GM12878 (cell line): ENCODE measurements around the gene ZCCHC2. TPM values are rescaled to one million over a fixed set of nuclear protein-coding genes. Genes with fewer than 3 reads are reported as not detected.

ENCODE experiments used
- ETV6 ChIP-seq, 2 experiments: fragments of 450-650 bp in 1 of 2; IDR thresholded peaks in 1 of 2; conservative IDR thresholded peaks in 1 of 2; 2 replicates each; pipeline ENCODE4 v1.6.1; 2014; ENCODE audit warnings: antibody characterized with exemption in 1 of 2, borderline replicate concordance in 1 of 2, low read depth in 1 of 2, mild to moderate bottlenecking in 1 of 2, moderate library complexity in 1 of 2
- MYC ChIP-seq: IDR thresholded peaks from 2 replicates; pipeline ENCODE4 v1.6.1; 2011; ENCODE audit warnings: mild to moderate bottlenecking, low read length, moderate library complexity, inconsistent platforms; ENCODE audit not compliant: insufficient read depth, insufficient replicate concordance, insufficient read length, severe bottlenecking
- NBN ChIP-seq: fragments of 450-650 bp; IDR thresholded peaks from 2 replicates; pipeline ENCODE4 v1.6.1; 2016
- NFXL1 ChIP-seq: fragments of 450-650 bp; IDR thresholded peaks from 2 replicates; pipeline ENCODE4 v1.6.1; 2017; ENCODE audit warnings: antibody characterized with exemption, mild to moderate bottlenecking, borderline replicate concordance
- ZNF622 ChIP-seq: fragments of 450-650 bp; IDR thresholded peaks from 2 replicates; pipeline ENCODE4 v1.6.1; 2017; ENCODE audit warnings: mild to moderate bottlenecking, inconsistent platforms
- polyA plus RNA-seq, 11 experiments: library from polyadenylated mRNA; depleted of rRNA in 4 of 11; unstranded in 6 of 11; stranded (reverse) in 5 of 11; fragments of >200 nt; fragmentation: Nextera tagmentation in 4 of 11; fragmentation: Illumina TruSeq in 1 of 11; extraction: Ambion mirVana in 4 of 11; extraction: Trizol in 1 of 11; gene quantifications; 1 replicate in 1 of 11; 2 replicates in 10 of 11; pipeline versions ENCODE4 v1.2.1 to v1.2.3, GENCODE V29; 2011 to 2016; ENCODE audit warnings: inconsistent platforms in 2 of 11, missing spikeins in 2 of 11, low read depth in 1 of 11
- total RNA-seq, 4 experiments: library from RNA; depleted of rRNA in 3 of 4; stranded (reverse); fragments of >200 nt in 3 of 4; fragmentation: Illumina TruSeq in 1 of 4; extraction: Trizol in 1 of 4; gene quantifications; 2 replicates each; pipeline versions ENCODE4 v1.2.1 to v1.2.3, GENCODE V29; 2013 to 2021
- TF ChIP-seq, protein P1 (sequence below): fragments of 450-650 bp; IDR thresholded peaks from 2 replicates; pipeline ENCODE4 v1.6.1; 2016; ENCODE audit warnings: mild to moderate bottlenecking, moderate library complexity, borderline replicate concordance
- TF ChIP-seq, protein P2 (sequence below): IDR thresholded peaks from 2 replicates; pipeline ENCODE4 v1.6.1; 2012; ENCODE audit warnings: improper control_type of control experiment, low read depth, low read length; ENCODE audit not compliant: insufficient replicate concordance
- TF ChIP-seq, protein P3 (sequence below): fragments of 450-650 bp; IDR thresholded peaks from 2 replicates; pipeline ENCODE4 v1.6.1; 2018; ENCODE audit warnings: borderline replicate concordance, mild to moderate bottlenecking; ENCODE audit not compliant: partially characterized antibody

ZCCHC2 gene
- total and polyA plus RNA-seq, 10 of the 15 experiments (the other 5 are each of a cell fraction or from before 2014, with no cell fraction given): 1.7 to 17.4 (median 8.6) TPM

DNA sequence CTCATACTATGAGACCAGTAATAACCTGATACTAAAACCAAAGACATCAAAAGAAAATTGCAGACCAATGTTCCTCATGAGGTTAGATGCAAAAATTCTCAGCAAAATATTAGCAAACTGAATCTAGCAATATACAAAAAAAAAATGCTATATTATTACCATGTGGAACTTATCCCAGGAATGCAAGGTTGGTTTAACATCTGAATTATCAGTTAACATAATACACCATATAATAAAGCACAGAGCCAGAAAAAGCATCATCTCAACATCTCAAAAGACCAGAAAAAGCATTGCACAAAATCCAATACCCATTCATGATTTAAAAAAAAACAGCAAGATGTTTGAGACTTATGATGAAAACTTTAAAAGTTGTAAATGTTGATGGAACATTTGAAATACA is 8.3 kb upstream of the ZCCHC2 start (continued):
- TF ChIP-seq, protein P1, sequence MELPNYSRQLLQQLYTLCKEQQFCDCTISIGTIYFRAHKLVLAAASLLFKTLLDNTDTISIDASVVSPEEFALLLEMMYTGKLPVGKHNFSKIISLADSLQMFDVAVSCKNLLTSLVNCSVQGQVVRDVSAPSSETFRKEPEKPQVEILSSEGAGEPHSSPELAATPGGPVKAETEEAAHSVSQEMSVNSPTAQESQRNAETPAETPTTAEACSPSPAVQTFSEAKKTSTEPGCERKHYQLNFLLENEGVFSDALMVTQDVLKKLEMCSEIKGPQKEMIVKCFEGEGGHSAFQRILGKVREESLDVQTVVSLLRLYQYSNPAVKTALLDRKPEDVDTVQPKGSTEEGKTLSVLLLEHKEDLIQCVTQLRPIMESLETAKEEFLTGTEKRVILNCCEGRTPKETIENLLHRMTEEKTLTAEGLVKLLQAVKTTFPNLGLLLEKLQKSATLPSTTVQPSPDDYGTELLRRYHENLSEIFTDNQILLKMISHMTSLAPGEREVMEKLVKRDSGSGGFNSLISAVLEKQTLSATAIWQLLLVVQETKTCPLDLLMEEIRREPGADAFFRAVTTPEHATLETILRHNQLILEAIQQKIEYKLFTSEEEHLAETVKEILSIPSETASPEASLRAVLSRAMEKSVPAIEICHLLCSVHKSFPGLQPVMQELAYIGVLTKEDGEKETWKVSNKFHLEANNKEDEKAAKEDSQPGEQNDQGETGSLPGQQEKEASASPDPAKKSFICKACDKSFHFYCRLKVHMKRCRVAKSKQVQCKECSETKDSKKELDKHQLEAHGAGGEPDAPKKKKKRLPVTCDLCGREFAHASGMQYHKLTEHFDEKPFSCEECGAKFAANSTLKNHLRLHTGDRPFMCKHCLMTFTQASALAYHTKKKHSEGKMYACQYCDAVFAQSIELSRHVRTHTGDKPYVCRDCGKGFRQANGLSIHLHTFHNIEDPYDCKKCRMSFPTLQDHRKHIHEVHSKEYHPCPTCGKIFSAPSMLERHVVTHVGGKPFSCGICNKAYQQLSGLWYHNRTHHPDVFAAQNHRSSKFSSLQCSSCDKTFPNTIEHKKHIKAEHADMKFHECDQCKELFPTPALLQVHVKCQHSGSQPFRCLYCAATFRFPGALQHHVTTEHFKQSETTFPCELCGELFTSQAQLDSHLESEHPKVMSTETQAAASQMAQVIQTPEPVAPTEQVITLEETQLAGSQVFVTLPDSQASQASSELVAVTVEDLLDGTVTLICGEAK: no peak
- TF ChIP-seq ZNF622 (no peak), NFXL1 (no peak), NBN (no peak), ETV6 (conservative IDR thresholded peaks at IDR 0.05 in 1 of 2, IDR thresholded peaks at IDR 0.05 in 1 of 2; ENCODE audit: borderline replicate concordance in 1 of 2, low read depth in 1 of 2) (no peak), MYC (no peak)
- TF ChIP-seq, protein P2, sequence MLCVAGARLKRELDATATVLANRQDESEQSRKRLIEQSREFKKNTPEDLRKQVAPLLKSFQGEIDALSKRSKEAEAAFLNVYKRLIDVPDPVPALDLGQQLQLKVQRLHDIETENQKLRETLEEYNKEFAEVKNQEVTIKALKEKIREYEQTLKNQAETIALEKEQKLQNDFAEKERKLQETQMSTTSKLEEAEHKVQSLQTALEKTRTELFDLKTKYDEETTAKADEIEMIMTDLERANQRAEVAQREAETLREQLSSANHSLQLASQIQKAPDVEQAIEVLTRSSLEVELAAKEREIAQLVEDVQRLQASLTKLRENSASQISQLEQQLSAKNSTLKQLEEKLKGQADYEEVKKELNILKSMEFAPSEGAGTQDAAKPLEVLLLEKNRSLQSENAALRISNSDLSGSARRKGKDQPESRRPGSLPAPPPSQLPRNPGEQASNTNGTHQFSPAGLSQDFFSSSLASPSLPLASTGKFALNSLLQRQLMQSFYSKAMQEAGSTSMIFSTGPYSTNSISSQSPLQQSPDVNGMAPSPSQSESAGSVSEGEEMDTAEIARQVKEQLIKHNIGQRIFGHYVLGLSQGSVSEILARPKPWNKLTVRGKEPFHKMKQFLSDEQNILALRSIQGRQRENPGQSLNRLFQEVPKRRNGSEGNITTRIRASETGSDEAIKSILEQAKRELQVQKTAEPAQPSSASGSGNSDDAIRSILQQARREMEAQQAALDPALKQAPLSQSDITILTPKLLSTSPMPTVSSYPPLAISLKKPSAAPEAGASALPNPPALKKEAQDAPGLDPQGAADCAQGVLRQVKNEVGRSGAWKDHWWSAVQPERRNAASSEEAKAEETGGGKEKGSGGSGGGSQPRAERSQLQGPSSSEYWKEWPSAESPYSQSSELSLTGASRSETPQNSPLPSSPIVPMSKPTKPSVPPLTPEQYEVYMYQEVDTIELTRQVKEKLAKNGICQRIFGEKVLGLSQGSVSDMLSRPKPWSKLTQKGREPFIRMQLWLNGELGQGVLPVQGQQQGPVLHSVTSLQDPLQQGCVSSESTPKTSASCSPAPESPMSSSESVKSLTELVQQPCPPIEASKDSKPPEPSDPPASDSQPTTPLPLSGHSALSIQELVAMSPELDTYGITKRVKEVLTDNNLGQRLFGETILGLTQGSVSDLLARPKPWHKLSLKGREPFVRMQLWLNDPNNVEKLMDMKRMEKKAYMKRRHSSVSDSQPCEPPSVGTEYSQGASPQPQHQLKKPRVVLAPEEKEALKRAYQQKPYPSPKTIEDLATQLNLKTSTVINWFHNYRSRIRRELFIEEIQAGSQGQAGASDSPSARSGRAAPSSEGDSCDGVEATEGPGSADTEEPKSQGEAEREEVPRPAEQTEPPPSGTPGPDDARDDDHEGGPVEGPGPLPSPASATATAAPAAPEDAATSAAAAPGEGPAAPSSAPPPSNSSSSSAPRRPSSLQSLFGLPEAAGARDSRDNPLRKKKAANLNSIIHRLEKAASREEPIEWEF: no peak
- TF ChIP-seq, protein P3, sequence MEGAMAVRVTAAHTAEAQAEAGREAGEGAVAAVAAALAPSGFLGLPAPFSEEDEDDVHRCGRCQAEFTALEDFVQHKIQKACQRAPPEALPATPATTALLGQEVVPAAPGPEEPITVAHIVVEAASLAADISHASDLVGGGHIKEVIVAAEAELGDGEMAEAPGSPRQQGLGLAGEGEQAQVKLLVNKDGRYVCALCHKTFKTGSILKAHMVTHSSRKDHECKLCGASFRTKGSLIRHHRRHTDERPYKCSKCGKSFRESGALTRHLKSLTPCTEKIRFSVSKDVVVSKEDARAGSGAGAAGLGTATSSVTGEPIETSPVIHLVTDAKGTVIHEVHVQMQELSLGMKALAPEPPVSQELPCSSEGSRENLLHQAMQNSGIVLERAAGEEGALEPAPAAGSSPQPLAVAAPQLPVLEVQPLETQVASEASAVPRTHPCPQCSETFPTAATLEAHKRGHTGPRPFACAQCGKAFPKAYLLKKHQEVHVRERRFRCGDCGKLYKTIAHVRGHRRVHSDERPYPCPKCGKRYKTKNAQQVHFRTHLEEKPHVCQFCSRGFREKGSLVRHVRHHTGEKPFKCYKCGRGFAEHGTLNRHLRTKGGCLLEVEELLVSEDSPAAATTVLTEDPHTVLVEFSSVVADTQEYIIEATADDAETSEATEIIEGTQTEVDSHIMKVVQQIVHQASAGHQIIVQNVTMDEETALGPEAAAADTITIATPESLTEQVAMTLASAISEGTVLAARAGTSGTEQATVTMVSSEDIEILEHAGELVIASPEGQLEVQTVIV: no peak
- TF ChIP-seq, all 136 proteins: peak for 0
